ENCODE data around the gene ZFAND3. TPM values are rescaled to one million over a fixed set of nuclear protein-coding genes. Genes with fewer than 3 reads are reported as not detected.

ZFAND3 gene
- total RNA-seq, 1 donor from 2014 or later, result 66.9 TPM

- Mint-ChIP-seq H3K27me3 (no peaks in the 10 kb centered on the region), H3K4me3 (no peak overlapping the region), H3K27ac (no peak overlapping the region), H3K4me1 (ENCODE audit: unreplicated experiment) (no peaks in the 10 kb centered on the region), H3K36me3 (peaks cover 34% of the 10 kb centered on the region), H3K9me3 (no peaks in the 10 kb centered on the region)
- TF ChIP-seq CTCF (conservative IDR thresholded peaks at IDR 0.05), result no peak
- no peak for DNase-seq (ENCODE audit: extremely low spot score, unreplicated experiment)
Measured at GRCh38 chr6:38062066-38062465, 242.5 kb downstream of the ZFAND3 start.

- Mint-ChIP-seq H3K9me3 (no peaks in the 10 kb centered on the region), H3K4me1 (ENCODE audit: unreplicated experiment) (peaks cover 12% of the 10 kb centered on the region), H3K4me3 (no peak overlapping the region), H3K36me3 (peaks cover 34% of the 10 kb centered on the region), H3K27me3 (no peaks in the 10 kb centered on the region), H3K27ac (no peak overlapping the region)
- DNase-seq (ENCODE audit: extremely low spot score, unreplicated experiment), result no peak
- TF ChIP-seq CTCF (conservative IDR thresholded peaks at IDR 0.05), result no peak
Measured at GRCh38 chr6:38063973-38064372, 244.4 kb downstream of the ZFAND3 start.

GRCh38 chr6:38064431-38064830 is 244.9 kb downstream of the ZFAND3 start:
- Mint-ChIP-seq H3K27ac (no peak overlapping the region), H3K4me3 (no peak overlapping the region)

GRCh38 chr6:38065734-38066305 is 246.3 kb downstream of the ZFAND3 start:
- Mint-ChIP-seq H3K4me1 (ENCODE audit: unreplicated experiment) (peaks cover 21% of the 10 kb centered on the region), H3K27ac (peak overlapping the region; percentile 7), H3K27me3 (no peaks in the 10 kb centered on the region), H3K36me3 (peaks cover 34% of the 10 kb centered on the region), H3K4me3 (no peak overlapping the region), H3K9me3 (no peaks in the 10 kb centered on the region)
- DNase-seq (ENCODE audit: extremely low spot score, unreplicated experiment), result no peak
- no peak for TF ChIP-seq CTCF (conservative IDR thresholded peaks at IDR 0.05)

More at GRCh38 chr6:38064431-38064830, 244.9 kb downstream of the ZFAND3 start:
- Mint-ChIP-seq H3K4me1 (ENCODE audit: unreplicated experiment) (peaks cover 17% of the 10 kb centered on the region), H3K9me3 (no peaks in the 10 kb centered on the region), H3K27me3 (no peaks in the 10 kb centered on the region), H3K36me3 (peaks cover 34% of the 10 kb centered on the region)
- no peak for TF ChIP-seq CTCF (conservative IDR thresholded peaks at IDR 0.05)
- no peak for DNase-seq (ENCODE audit: extremely low spot score, unreplicated experiment)

- H3K27ac Mint-ChIP-seq, result no peak overlapping the region
- peaks cover 21% of the 10 kb centered on the region for H3K4me1 Mint-ChIP-seq (ENCODE audit: unreplicated experiment)
- no peak for TF ChIP-seq CTCF (conservative IDR thresholded peaks at IDR 0.05)
- no peak for DNase-seq (ENCODE audit: extremely low spot score, unreplicated experiment)
- H3K27me3 Mint-ChIP-seq, result no peaks in the 10 kb centered on the region
- H3K36me3 Mint-ChIP-seq, result peaks cover 25% of the 10 kb centered on the region
- no peak overlapping the region for H3K4me3 Mint-ChIP-seq
- H3K9me3 Mint-ChIP-seq, result no peaks in the 10 kb centered on the region
Measured at GRCh38 chr6:38067263-38067980, 247.9 kb downstream of the ZFAND3 start.

All from type B pancreatic cell (in vitro differentiated cells).